ENCODE measurements around the gene ZNF813. TPM values are rescaled to one million over a fixed set of nuclear protein-coding genes. Genes with fewer than 3 reads are reported as not detected.

The ZNF813 gene
- polyA plus RNA-seq, 2 of the 4 experiments (the other 2 are of a cell fraction), result 0.30 to 0.78 TPM

DNA sequence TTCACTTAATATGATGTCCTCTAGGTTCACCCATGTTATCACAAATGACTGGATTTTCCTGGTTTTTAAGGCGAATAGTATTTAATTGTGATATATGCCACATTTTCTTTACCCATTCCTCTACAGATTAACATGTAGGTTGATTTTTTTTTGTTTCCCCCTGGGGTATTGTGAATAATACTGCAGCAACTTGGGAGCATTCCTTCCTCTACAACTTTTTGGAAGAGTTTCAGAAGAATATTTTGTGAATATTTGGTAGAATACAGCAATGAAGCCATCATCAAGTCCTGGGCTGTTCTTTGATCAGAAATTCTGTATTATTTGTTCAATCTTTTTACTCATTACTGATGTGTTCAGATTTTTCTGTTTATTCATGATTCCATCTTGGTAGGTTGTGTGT lies 64.8 kb downstream of the ZNF813 start:
- no peak overlapping the region for H3K4me2 ChIP-seq
- FAIRE-seq, result no peak
- peaks cover 55% of the 10 kb centered on the region for H3K9me3 ChIP-seq
- no peaks in the 10 kb centered on the region for H3K4me1 ChIP-seq
- no peak for ATAC-seq
- no peak for DNase-seq (ENCODE audit: low read depth in 1 of 2, low spot score in 1 of 2)
- no peak overlapping the region for H3K4me3 ChIP-seq
- H3K27ac ChIP-seq, result no peak overlapping the region
- 90% methylated on average over 1 of the region's 1 CpG for WGBS (ENCODE audit: missing lambda C conversion rate)
- ChIA-PET POLR2A (no interaction called here), CTCF (no interaction called here)
- TF ChIP-seq ZC3H11A (IDR thresholded peaks at IDR 0.05), result no peak
- TF ChIP-seq CBX8 (IDR thresholded peaks at IDR 0.05), result no peak
- TF ChIP-seq, protein P1, sequence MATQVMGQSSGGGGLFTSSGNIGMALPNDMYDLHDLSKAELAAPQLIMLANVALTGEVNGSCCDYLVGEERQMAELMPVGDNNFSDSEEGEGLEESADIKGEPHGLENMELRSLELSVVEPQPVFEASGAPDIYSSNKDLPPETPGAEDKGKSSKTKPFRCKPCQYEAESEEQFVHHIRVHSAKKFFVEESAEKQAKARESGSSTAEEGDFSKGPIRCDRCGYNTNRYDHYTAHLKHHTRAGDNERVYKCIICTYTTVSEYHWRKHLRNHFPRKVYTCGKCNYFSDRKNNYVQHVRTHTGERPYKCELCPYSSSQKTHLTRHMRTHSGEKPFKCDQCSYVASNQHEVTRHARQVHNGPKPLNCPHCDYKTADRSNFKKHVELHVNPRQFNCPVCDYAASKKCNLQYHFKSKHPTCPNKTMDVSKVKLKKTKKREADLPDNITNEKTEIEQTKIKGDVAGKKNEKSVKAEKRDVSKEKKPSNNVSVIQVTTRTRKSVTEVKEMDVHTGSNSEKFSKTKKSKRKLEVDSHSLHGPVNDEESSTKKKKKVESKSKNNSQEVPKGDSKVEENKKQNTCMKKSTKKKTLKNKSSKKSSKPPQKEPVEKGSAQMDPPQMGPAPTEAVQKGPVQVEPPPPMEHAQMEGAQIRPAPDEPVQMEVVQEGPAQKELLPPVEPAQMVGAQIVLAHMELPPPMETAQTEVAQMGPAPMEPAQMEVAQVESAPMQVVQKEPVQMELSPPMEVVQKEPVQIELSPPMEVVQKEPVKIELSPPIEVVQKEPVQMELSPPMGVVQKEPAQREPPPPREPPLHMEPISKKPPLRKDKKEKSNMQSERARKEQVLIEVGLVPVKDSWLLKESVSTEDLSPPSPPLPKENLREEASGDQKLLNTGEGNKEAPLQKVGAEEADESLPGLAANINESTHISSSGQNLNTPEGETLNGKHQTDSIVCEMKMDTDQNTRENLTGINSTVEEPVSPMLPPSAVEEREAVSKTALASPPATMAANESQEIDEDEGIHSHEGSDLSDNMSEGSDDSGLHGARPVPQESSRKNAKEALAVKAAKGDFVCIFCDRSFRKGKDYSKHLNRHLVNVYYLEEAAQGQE (IDR thresholded peaks at IDR 0.05), result no peak
- TF ChIP-seq, protein P2, sequence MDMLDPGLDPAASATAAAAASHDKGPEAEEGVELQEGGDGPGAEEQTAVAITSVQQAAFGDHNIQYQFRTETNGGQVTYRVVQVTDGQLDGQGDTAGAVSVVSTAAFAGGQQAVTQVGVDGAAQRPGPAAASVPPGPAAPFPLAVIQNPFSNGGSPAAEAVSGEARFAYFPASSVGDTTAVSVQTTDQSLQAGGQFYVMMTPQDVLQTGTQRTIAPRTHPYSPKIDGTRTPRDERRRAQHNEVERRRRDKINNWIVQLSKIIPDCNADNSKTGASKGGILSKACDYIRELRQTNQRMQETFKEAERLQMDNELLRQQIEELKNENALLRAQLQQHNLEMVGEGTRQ (IDR thresholded peaks at IDR 0.05), result no peak
- no peak for TF ChIP-seq RCOR1 (IDR thresholded peaks at IDR 0.05; ENCODE audit: low read depth, low read length)
- no peak for TF ChIP-seq CBX2 (IDR thresholded peaks at IDR 0.05; ENCODE audit: borderline replicate concordance, low read depth)

DNA sequence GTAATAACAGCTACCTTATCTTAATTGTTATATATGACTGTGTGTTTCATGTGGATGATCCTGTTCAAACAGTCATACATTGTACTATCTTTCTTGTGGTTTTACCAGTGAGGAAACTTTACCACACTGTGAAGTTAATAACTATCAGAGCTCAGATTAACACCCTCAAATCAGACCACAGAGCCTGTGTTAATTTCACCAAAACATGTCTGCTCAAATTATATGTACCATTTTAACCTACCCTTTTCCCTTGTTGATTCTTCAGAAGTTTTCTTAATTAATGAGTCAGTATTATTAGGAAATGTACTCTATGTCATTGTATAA lies 68.7 kb downstream of the ZNF813 start:
- Histone ChIP-seq H3K4me2 (no peak overlapping the region), H3K4me1 (no peaks in the 10 kb centered on the region), H3K4me3 (no peak overlapping the region), H3K9me3 (peaks cover 31% of the 10 kb centered on the region), H3K27ac (no peak overlapping the region)
- no peak for TF ChIP-seq MAFK (IDR thresholded peaks at IDR 0.05; ENCODE audit: partially characterized antibody)
- TF ChIP-seq ZSCAN20 (CRISPR knock-in tag; IDR thresholded peaks at IDR 0.05), result no peak
- no peak for TF ChIP-seq RARB (CRISPR knock-in tag; IDR thresholded peaks at IDR 0.05)
- TF ChIP-seq RAD21 (conservative IDR thresholded peaks at IDR 0.05 in 1 of 2, IDR thresholded peaks at IDR 0.05 in 1 of 2), result no peak
- TF ChIP-seq ESRRA (IDR thresholded peaks at IDR 0.05; ENCODE audit: borderline replicate concordance, low read length), result no peak
- TF ChIP-seq, protein P1 (IDR thresholded peaks at IDR 0.05), result no peak
- no peak for TF ChIP-seq ZFP36 (IDR thresholded peaks at IDR 0.05; ENCODE audit: borderline replicate concordance, partially characterized antibody)
- TF ChIP-seq, protein P3, sequence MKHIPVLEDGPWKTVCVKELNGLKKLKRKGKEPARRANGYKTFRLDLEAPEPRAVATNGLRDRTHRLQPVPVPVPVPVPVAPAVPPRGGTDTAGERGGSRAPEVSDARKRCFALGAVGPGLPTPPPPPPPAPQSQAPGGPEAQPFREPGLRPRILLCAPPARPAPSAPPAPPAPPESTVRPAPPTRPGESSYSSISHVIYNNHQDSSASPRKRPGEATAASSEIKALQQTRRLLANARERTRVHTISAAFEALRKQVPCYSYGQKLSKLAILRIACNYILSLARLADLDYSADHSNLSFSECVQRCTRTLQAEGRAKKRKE (CRISPR knock-in tag; IDR thresholded peaks at IDR 0.05; ENCODE audit: low read depth), result no peak
- no peak for TF ChIP-seq RCOR1 (IDR thresholded peaks at IDR 0.05; ENCODE audit: low read depth, low read length)
- TF ChIP-seq EP300 (IDR thresholded peaks at IDR 0.05), result no peak
- no peak for TF ChIP-seq CBX2 (IDR thresholded peaks at IDR 0.05; ENCODE audit: borderline replicate concordance, low read depth)
- TF ChIP-seq SREBF2 (IDR thresholded peaks at IDR 0.05), result no peak
- TF ChIP-seq SMC3 (IDR thresholded peaks at IDR 0.05), result no peak
- TF ChIP-seq CHD2 (IDR thresholded peaks at IDR 0.05; ENCODE audit: low read length, partially characterized antibody), result no peak
- no peak for TF ChIP-seq HOXB13 (CRISPR knock-in tag; IDR thresholded peaks at IDR 0.05; ENCODE audit: low read depth)
- TF ChIP-seq EHF (CRISPR knock-in tag; IDR thresholded peaks at IDR 0.05), result no peak
- TF ChIP-seq CEBPB (IDR thresholded peaks at IDR 0.05), result no peak
- DNase-seq (ENCODE audit: low read depth in 1 of 2, low spot score in 1 of 2) (no peak), FAIRE-seq (peak; percentile 7), ATAC-seq (no peak)
- ChIA-PET POLR2A (interaction anchor here (1.6 kb wide), 1 partner anchor 16 kb away, joined by 4 read pairs; no protein-coding TSS in a partner anchor), CTCF (no interaction called here)
